ENCODE results near the gene ODF2L.

Gene ODF2L

GRCh38 chr1:86395751-86396497 is at the start of gene ODF2L:
Gene ODF2L, minus strand, starts transcription at chr1:86396323. Its CDS starts 9,296 bp downstream, at chr1:86387027.
- peak; percentile 84 for DNase-seq

- no peak for DNase-seq
Measured at GRCh38 chr1:86445919-86446318, 49.8 kb upstream of the ODF2L start.

GRCh38 chr1:86441997-86442396 is 45.9 kb upstream of the ODF2L start:
- no peak for DNase-seq

GRCh38 chr1:86441581-86441980 is 45.5 kb upstream of the ODF2L start:
- no peak for DNase-seq

GRCh38 chr1:86436041-86436440 is 39.9 kb upstream of the ODF2L start:
- DNase-seq, result peak; percentile 77

GRCh38 chr1:86435327-86435726 is 39.2 kb upstream of the ODF2L start:
- DNase-seq, result no peak

- DNase-seq, result no peak
Measured at GRCh38 chr1:86434059-86434458, 37.9 kb upstream of the ODF2L start.

- no peak for DNase-seq
Measured at GRCh38 chr1:86430376-86430775, 34.3 kb upstream of the ODF2L start.

- DNase-seq, result no peak
Measured at GRCh38 chr1:86429835-86430234, 33.7 kb upstream of the ODF2L start.

- DNase-seq, result no peak
Measured at GRCh38 chr1:86429122-86429725, 33.1 kb upstream of the ODF2L start.

GRCh38 chr1:86423873-86424272 is 27.8 kb upstream of the ODF2L start, which contains the start of gene CLCA2:
Gene CLCA2, plus strand, starts transcription at chr1:86424171. Its CDS starts 77 bp downstream, at chr1:86424248.
- no peak for DNase-seq

- no peak for DNase-seq
Measured at GRCh38 chr1:86423473-86423872, 27.4 kb upstream of the ODF2L start.

- no peak for DNase-seq
Measured at GRCh38 chr1:86421601-86422280, 25.6 kb upstream of the ODF2L start.

- DNase-seq, result peak; percentile 48
Measured at GRCh38 chr1:86419277-86419903, 23.3 kb upstream of the ODF2L start.

GRCh38 chr1:86416343-86416742 is 20.2 kb upstream of the ODF2L start:
- peak; percentile 85 for DNase-seq

GRCh38 chr1:86410879-86411278 is 14.8 kb upstream of the ODF2L start:
- no peak for DNase-seq

- peak; percentile 95 for DNase-seq
Measured at GRCh38 chr1:86409416-86410021, 13.4 kb upstream of the ODF2L start.

GRCh38 chr1:86396498-86396890 is 371 bp upstream of the ODF2L start:
- no peak for DNase-seq

GRCh38 chr1:86394416-86394815 is 1.7 kb downstream of the ODF2L start:
- DNase-seq, result no peak

- DNase-seq, result no peak
Measured at GRCh38 chr1:86389307-86389706, 6.8 kb downstream of the ODF2L start.

- no peak for DNase-seq
Measured at GRCh38 chr1:86388777-86389176, 7.3 kb downstream of the ODF2L start.

GRCh38 chr1:86387916-86388627 is 8.1 kb downstream of the ODF2L start:
- no peak for DNase-seq
